GM18499 (cell line): ENCODE data around the gene NKG7.

ENCODE experiments used
- ATAC-seq: cut with Tn5 transposase; IDR thresholded peaks from one replicate; pipeline ENCODE4 v1.9.1; 2021; ENCODE audit warnings: moderate number of reproducible peaks; ENCODE audit not compliant: insufficient read depth, unreplicated experiment

Gene NKG7

DNA sequence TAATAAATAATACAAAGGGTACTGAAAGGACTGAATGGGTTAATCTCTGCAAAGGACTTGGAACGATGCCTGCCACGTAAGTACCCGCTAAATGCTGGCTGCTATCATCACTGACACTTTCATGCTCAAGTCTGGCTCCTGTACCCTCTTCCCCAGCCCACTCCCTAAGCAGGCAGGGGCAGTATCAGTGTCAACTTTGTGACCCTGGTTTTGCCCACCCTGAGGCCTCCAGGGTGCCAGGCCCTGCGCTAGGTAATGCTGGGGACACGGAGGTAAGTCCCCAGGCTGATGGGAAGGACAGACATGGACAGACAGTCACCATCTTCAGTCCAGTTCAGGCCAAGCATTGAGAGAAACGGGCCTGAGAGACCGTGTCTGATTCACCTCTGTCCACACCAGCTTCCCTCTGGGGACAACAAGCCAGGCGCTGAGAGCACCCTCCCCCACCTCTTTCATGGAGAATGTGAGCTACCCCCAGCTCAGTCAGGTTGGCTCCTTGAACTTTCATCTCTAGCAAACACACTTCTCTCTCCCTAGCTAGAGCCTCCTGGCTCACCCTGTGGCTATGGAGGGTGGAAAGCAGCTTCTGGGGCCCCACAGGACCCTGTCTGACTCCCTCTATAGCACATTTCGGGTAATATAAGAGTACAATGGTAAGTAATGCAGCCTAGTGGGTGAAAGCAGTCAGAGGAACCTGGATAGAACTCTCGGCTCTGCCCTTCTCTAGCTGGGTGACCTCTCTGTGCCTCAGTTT, 7.1 kb downstream of the NKG7 start:
- no peak for ATAC-seq

DNA sequence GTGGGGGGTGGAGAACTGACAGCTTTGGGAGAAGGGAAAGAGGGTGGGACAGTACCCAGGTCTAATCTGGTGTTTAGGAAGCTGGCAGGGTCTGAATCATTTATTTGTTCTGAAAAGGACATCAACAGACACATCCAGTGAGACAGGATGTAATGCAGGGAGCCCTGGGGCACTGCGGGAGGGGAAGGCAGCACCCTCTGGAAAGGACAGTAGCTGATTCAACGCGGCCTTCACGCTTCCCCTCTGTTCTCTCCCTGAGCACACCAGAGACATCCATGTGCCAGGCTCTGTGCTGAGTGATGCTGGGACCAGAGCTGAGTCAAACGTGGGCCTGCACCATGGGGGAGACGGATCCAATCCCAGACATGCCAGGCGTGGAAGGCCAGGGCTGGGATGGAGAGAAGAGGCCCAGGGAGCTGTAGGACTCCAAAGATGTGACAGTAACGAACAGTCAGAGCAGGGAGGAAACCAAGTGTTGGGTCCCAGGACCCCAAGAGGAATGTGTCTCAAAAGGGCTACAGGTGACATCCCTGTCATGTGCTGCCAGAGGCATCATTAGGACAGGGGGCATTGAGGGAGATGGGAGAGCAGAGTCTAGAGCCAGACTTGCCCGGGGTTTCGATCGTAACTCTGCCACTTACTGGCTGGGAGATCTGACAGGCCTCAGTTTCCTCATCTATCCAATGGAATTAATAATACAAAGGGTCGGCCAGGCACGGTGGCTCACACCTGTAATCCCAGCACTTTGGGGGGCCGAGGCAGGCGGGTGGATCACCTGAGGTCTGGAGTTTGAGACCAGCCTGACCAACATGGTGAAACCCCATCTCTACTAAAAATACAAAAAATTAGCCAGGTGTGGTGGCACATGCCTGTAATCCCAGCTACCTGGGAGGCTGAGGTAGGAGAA, 8.0 kb downstream of the NKG7 start:
- no peak for ATAC-seq

DNA sequence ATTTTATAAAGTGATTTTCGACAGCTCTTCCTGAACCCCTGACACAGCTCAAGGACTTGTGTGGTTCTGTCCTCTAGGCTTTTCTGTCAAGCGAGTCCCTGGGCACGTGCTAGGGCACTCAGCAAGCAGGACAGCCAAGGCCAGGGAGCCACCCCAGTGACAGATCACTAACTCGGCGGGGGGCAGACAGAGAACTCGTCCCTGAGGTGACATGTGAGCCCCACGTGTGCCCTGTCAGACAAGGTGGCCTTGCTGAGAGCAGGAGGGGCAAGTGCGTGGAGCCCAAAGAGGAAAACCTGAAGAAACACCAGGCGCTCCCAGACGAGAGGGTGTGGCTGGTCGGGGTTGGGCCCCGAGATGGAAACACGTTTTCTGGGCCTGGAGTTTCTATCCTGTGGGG, 11.2 kb downstream of the NKG7 start:
- no peak for ATAC-seq

DNA sequence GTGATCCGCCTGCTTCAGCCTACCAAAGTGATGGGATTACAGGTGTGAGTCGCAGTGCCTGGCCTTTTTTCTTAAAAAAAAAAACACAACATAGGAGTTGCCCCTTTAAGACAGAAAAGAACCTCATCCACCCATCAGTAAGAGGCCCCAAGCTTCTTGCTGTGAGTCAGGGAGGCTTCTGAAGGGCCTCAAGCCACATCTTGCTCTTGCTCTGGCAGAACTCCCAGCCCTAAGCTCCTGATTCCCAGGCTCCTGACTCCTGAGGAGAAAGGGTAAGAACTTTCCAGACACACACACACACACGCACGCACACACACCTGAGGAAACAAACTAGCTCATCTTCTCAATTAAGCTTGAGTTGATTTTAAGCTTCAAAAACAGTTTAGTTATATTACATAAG, 13.2 kb downstream of the NKG7 start:
- no peak for ATAC-seq

DNA sequence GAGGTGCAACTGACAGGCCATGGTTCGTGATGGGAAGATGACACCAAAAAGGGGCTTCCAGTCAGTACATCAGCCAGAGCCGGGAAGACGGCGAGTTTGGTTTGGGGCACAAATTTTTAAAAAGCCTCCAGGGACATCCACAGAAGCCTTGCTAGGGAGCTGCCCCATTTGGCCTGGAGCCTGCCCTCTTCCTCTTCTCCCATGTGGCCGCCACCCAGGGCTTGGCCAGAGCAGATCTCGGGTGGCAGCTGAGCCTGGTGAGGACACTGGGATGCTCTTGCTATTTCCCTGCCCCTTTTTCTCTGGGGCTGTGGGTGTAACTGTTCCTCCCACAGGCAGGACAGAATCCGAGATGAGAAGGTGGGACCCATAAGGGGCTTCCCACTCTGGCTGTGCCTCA, 14.5 kb downstream of the NKG7 start:
- ATAC-seq = no peak

DNA sequence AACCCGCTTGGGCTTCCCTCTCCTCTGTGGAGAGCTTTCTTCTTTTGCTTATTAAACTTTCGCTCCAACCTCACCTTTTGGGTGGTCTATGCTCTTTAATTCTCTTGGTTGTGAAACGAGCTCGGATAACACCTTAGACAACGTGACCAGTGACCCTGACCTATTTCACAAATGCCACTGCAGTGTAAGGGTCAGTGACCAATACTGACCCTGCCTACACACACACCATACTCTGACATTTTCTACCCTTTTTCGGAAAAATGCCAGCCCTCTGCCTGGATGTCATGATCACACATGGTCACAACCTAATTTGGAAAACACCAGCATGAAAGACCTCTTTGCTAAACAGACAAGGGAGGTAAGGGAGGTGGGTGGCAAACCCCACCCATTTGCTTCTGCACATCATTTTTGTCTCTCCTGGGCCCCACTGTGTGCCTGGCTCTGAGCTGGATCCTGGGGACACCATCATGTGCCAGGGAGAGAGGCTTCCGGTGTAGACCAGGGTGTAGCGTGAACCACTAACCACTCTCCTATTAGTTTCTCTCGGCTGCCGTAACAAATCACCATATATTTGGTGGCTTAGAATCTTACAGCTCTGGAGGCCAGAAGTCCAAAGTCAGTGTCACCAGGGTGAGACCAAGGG, 16.2 kb downstream of the NKG7 start:
- ATAC-seq = no peak

DNA sequence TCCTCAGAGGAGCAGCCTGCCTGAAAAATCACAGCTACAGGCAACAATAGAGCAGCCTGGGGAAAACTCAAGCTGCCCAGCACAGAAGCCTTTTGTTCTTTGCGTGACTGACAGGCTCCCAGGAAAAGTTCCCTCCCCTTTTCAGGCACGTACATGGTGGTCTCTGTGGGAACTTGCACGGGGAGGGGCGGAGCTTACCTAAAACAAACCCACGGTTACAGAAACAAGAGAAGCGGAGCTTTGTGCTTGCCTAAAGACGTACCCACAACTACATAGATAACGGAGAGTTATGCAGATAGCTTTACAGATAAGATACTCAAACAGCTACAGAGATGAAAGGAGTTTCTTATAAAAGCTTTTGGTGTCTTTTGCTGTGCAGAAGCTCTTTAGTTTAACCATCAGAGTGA, 17.7 kb downstream of the NKG7 start:
- no peak for ATAC-seq

DNA sequence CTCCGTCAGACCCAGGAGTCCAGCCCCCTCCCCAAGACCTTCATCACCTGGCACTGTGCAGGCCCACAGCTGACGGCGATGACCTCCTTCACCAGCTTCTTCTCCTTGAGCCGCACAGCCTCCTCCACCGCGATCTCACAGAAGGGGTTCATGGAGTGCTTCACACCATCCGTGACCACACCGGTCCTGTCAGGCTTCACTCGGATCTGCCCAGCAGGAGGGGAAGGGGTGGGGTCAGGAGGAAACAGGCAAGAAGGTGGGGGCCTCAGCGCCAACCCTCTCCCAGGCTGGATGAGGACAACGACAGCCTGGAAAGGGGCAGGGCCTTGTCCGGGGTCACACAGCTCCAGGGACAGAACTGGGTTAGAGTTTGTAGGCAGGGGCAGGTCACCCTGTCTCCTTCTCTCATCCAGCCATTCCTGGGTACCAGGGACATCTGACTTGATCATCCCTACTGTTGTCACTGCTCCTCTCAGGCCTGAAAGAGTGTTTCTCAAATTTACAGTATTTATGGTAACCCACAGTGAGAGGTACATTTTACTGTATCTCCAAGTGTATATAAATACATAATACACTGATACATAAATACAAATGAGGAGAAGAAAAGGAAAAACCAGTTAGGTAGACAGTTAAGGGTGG, 18.2 kb downstream of the NKG7 start:
- ATAC-seq = no peak

DNA sequence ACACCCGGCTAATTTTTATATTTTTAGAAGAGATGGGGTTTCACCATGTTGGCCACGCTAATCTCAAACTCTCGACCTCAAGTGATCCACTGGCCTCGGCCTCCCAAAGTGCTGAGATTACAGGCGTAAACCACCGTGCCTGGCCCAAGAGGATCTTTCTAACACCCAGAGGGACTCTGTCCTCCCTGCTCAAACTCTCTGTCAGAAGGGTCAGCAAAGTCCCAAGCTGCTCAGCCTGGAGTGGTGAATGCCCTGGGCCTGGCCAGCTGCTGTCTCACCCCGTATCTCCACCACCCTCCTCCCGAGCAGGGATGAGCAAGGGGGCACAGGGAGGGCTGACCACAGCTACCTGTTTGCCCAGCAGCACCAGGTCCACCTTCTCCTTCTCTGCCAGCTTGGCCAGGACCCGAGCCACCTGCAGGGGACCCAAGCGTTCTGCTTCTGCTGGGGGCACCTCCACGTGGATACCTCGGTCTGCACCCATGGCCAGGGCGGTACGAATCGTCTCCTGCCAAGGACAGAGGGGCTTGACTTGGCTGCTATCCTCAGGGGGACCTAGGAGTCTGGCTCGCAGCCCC, 19.6 kb downstream of the NKG7 start:
- no peak for ATAC-seq

DNA sequence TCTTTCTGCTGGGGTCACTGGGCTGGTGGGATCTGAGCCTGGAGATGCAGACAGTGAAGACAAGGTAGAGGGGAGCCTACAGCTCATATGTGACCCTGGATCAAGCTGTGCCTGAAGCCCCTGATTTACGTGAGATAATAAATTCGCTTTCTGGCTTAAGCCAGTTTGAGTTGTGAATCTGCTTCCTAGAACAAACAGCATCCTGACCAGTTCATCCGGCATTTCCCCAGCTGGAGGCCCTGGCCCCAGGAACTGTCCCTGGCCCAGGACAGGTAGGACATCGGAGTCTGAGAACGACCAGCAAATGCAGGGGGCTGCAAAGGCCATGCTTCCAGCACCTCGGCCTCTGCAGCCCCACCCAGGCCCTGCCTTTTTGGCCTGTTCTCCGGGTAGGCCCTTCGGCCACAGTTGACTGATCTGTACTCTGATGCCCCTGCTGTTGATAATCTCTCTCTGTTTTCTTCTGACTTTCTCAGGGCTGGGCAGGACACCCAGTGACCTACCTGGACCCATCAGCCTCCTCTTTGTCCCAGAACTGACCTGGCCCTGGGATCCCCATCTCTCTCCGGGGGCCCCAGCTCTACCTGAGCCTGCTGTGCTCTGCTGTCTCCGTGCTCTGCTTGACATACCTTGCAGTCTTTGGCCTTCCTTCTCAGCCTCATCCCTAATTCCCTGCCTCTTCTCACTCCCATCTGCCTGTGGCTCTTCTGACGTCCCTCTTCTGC, 21.0 kb downstream of the NKG7 start:
- ATAC-seq = no peak

DNA sequence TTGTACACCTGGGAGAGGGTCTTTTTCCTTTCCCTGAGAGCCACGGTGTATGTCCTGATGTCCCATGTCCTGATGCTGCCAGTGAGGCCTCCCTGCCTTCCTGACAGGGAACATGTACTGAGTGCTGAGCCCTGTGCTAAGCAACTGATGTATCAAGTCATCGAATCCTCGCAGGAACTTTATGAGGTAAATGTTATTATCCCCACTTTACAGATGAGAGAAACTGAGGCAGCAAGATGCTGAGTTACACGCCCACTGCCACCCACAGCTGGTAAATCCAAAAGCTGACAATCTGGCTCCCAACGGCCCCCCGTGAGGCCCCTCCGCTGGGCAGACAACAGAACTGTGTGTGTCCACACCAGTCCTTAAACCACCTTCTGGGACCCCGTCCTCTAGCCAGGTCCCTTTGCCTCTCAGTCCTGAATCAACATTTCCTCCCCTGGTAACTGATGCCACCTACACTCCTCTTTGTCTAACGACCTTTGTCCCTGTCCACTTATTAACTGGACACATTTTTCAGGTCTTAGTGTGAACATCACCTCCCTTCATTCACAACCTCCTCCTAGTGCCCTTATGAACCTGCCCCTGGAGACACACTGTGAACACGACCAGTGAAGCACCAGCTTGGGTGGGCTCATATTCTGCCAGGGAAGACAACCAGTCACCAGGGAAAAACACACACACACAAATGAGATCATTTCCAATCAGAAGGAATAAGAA, 25.1 kb downstream of the NKG7 start:
- no peak for ATAC-seq

DNA sequence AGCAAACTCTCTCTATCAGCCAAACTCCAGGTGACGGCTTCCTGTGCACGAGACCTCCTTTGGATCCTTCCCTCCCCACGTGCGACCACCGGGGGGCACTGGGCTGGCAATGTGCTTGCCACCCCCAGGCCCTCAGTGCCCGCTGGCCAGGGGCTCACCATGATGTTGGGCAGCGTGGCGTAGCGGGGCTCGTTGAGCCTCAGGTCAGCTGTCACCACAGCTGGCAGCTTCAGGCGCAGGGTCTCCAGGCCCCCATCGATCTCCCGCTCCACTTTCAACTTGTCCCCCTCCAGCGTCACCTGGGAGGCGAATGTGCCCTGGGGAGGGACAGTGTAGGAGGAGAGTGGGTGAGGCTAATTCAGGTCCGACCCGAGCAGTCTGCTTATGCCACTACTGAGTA, 25.7 kb downstream of the NKG7 start:
- ATAC-seq = no peak

DNA sequence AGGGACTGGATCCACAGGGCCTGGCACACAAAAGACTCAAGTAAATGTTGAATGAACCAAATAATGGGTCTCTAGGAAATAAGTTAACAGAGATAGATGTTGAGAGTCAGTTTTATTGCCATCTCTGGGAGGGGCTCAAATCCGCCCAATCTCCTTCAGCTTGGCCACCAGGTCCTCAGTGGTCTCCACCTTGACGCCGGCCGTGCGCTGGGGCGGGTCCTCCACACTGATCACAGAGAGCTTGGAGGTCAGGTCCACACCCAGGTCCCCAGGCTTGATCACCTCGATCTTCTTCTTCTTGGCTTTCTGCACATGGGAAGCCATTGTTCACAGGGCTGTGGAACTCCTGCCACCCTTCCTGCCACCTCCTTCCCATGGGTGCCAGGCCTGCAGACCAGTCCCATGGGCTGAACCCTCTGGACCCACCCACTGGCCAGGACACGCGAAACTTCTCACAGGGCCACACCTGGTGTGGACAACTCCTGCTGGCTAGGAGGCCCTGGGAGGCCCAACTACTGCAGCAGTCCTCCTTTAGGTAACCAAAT, 27.3 kb downstream of the NKG7 start:
- no peak for ATAC-seq

DNA sequence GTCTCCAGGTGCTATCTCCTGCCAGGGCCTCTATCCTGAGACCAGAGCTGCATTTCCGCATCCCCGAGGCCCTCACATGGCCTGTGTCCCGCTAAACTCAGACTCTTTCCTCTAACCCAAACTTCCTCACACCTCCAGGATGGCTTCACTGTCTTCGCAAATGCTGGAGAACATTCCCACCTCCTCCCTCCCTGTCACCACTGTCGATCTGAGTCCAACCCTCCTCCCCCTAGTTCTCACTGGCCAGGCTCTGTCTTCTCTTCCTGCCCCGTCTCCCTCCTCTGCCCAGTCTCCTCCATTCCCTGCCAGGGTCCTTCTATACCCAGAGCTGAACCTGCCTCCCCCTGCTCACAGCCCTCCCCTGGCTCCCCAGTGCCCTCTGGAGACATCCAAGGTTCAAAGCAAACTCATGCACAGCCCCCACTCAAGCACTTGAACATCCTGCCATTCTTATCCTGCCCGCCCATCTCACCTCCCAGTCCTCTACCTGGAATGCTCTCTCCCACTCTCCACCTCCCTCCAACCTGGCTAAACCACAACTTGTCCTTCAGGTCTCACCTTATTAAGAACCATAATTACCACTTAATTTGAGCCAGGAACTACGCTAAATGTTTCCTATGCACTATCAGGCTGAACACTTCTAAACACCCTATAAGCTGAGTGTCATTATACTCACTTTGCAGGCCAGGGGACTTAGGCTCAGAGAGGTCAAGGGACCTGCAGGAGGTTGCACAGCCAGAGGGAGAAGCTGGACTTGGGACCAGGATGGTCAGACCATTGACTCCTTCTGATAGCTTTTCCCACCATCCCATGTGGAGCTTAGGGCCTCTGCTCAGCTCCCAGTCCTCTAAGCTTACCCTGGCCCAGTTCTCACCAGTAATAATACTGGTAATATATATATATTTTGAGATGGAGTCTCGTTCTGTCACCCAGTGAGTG, 29.6 kb downstream of the NKG7 start:
- no peak for ATAC-seq

DNA sequence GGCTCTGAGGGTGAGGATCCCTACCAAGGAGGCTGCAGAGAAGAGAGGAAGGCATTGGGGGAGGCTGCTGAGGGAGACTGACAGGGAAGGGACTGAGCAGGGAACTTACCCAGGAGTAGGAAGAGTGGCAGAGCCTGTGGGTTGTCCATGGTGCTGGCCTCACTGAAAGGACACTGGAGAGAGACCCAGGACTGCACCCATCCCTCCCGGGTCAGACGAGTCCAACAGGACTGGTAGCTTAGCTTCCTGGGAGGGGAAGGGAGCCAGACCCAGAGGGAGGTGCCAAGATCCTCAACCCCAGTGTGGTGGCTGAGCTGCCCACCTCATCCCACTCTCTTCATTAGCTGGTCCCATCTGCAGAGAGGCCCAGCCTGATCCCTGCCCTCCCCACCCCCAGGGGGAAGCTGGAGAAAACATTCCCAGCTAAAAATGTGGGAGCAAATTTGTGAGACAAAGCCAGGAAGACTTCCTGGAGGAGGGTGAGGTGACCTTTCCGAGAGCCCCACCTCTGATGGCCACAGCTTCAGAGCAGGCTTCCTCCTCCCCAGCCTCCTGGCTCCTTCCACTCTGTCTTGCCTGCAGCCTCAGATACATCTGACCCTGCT, 30.4 kb downstream of the NKG7 start, which contains the start of gene VSIG10L:
Gene VSIG10L (minus strand): TSS at position 164 of the 605 bp plus-strand sequence. CDS start 15 bp downstream, at position 149.
- ATAC-seq = no peak

DNA sequence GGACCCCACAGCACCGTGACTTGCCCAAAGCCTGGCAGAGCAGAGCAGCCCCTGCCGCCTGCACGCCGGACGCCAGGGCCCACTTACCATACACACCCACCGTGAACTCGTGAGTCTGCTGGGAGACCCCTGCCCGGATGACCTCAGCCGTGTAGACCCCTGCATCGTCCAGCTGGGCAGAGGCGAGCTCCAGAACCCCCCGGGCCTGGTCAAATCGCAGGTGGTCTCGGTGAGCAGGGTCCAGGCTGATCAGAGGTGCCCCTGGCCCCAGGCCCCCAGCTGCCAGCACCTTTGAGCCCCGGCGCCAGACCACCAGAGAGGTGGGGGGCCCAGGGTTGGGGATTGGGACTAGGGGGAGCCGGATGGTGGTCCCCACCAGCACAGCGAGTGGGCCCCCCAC, 31.4 kb downstream of the NKG7 start:
- ATAC-seq = no peak
